HuH-7.5 (cell line): ENCODE results near the gene AGPS.
"Not testable (repeated sequence)": the region's sequence is repeated elsewhere in the genome, so short reads cannot be mapped to it uniquely, and the experiment has no call there.

Experiments
- DNase-seq: peaks from one replicate; pipeline ENCODE4 v3.0.0; 2011; ENCODE audit warnings: low spot score

Gene AGPS

GRCh38 chr2:177530561-177530960, 138.0 kb downstream of the AGPS start:
- DNase-seq: no peak

GRCh38 chr2:177531706-177532105, 139.1 kb downstream of the AGPS start:
- no peak for DNase-seq

- DNase-seq: no peak
Observed at GRCh38 chr2:177532567-177532966, 140.0 kb downstream of the AGPS start.

- DNase-seq: no peak
Observed at GRCh38 chr2:177533253-177533652, 140.7 kb downstream of the AGPS start.

GRCh38 chr2:177535000-177535399, 142.4 kb downstream of the AGPS start:
- DNase-seq: no peak

- no peak for DNase-seq
Observed at GRCh38 chr2:177535958-177536504, 143.5 kb downstream of the AGPS start.

GRCh38 chr2:177537213-177537612, 144.6 kb downstream of the AGPS start:
- DNase-seq: no peak

- DNase-seq: no peak
Observed at GRCh38 chr2:177537636-177538035, 145.1 kb downstream of the AGPS start.

GRCh38 chr2:177538323-177538722, 145.8 kb downstream of the AGPS start:
- DNase-seq: no peak

- DNase-seq: no peak
Observed at GRCh38 chr2:177540283-177540682, 147.7 kb downstream of the AGPS start.

GRCh38 chr2:177541258-177541991, 148.9 kb downstream of the AGPS start:
- no peak for DNase-seq

- no peak for DNase-seq
Observed at GRCh38 chr2:177542396-177542795, 149.8 kb downstream of the AGPS start.

- no peak for DNase-seq
Observed at GRCh38 chr2:177543007-177543760, 150.6 kb downstream of the AGPS start.

- DNase-seq: no peak
Observed at GRCh38 chr2:177545143-177545542, 152.6 kb downstream of the AGPS start.

- DNase-seq: no peak
Observed at GRCh38 chr2:177545981-177546585, 153.5 kb downstream of the AGPS start.

GRCh38 chr2:177547122-177547521, 154.5 kb downstream of the AGPS start:
- DNase-seq: no peak

GRCh38 chr2:177547772-177548171, 155.2 kb downstream of the AGPS start:
- DNase-seq: no peak

- DNase-seq: no peak
Observed at GRCh38 chr2:177548636-177549035, 156.1 kb downstream of the AGPS start.

GRCh38 chr2:177549171-177549570, 156.6 kb downstream of the AGPS start:
- DNase-seq: no peak

GRCh38 chr2:177550264-177551200, 158.0 kb downstream of the AGPS start:
- no peak for DNase-seq

- not testable (repeated sequence) for DNase-seq
Observed at GRCh38 chr2:177551360-177551759, 158.8 kb downstream of the AGPS start.

GRCh38 chr2:177551989-177552421, 159.4 kb downstream of the AGPS start:
- no peak for DNase-seq
